HepG2 (cell line): ENCODE data around the gene C1QL4. TPM values are rescaled to one million over a fixed set of nuclear protein-coding genes. Genes with fewer than 3 reads are reported as not detected.

Experiments used
- BORCS8-MEF2B ChIP-seq: sonication (generic); formaldehyde crosslinking; IDR thresholded peaks from 2 replicates; pipeline ENCODE4 v1.8.0; 2022; ENCODE audit warnings: mild to moderate bottlenecking, missing genetic modification reagents
- CBFB ChIP-seq: sonication (generic); formaldehyde crosslinking; IDR thresholded peaks from 2 replicates; pipeline ENCODE4 v1.4.0; 2020; ENCODE audit warnings: missing genetic modification reagents
- CCDC6 ChIP-seq: sonication (generic); formaldehyde crosslinking; IDR thresholded peaks from 2 replicates; pipeline ENCODE4 v1.8.1; 2022; ENCODE audit warnings: mild to moderate bottlenecking, missing genetic modification reagents, moderate library complexity
- IKZF4 ChIP-seq: sonication (generic); formaldehyde crosslinking; IDR thresholded peaks from 2 replicates; pipeline ENCODE4 v1.5.1; 2020; ENCODE audit warnings: borderline replicate concordance, mild to moderate bottlenecking, low read depth, missing genetic modification reagents; ENCODE audit errors: not compliant biosample characterization
- KAT7 ChIP-seq: IDR thresholded peaks from 2 replicates; pipeline ENCODE4 v1.6.1; 2018; ENCODE audit warnings: borderline replicate concordance, missing compliant biosample characterization
- MED8 ChIP-seq: sonication (generic); formaldehyde crosslinking; IDR thresholded peaks from 2 replicates; pipeline ENCODE4 v1.8.1; 2023; ENCODE audit warnings: mild to moderate bottlenecking, missing genetic modification reagents; ENCODE audit not compliant: insufficient replicate concordance
- POLR2A ChIP-seq, 2 experiments: IDR thresholded peaks; 2 replicates each; pipeline ENCODE4 v1.6.1; 2011; ENCODE audit warnings: low read depth in 2 of 2, low read length in 2 of 2, mild to moderate bottlenecking in 1 of 2, moderate library complexity in 1 of 2; ENCODE audit not compliant: insufficient read depth in 1 of 2
- SAP130 ChIP-seq: IDR thresholded peaks from 2 replicates; pipeline ENCODE4 v1.6.1; 2016; ENCODE audit warnings: low read depth
- SOX6 ChIP-seq, 2 experiments: fragments of 450-650 bp in 1 of 2; sonication (generic) in 1 of 2; formaldehyde crosslinking in 1 of 2; IDR thresholded peaks; 2 replicates each; pipeline versions ENCODE4 v1.4.0 to v1.6.1; 2017 to 2020; ENCODE audit warnings: antibody characterized with exemption in 1 of 2, mild to moderate bottlenecking in 1 of 2, missing genetic modification reagents in 1 of 2
- TEF ChIP-seq: sonication (generic); formaldehyde crosslinking; IDR thresholded peaks from 2 replicates; pipeline ENCODE4 v1.5.0; 2020; ENCODE audit warnings: missing genetic modification reagents
- ZNF234 ChIP-seq: sonication (generic); formaldehyde crosslinking; conservative IDR thresholded peaks from 2 replicates; pipeline ENCODE4 v1.5.1; 2020; ENCODE audit warnings: mild to moderate bottlenecking, missing genetic modification reagents
- ZNF292 ChIP-seq: sonication (generic); formaldehyde crosslinking; IDR thresholded peaks from 2 replicates; pipeline ENCODE4 v1.8.1; 2022; ENCODE audit warnings: mild to moderate bottlenecking, low read depth, missing genetic modification reagents, borderline replicate concordance
- ZNF564 ChIP-seq: sonication (generic); formaldehyde crosslinking; IDR thresholded peaks from 2 replicates; pipeline ENCODE4 v1.8.1; 2023; ENCODE audit warnings: mild to moderate bottlenecking, missing genetic modification reagents
- ZNF619 ChIP-seq: sonication (generic); formaldehyde crosslinking; IDR thresholded peaks from 2 replicates; pipeline ENCODE4 v1.4.0; 2020; ENCODE audit warnings: mild to moderate bottlenecking, missing genetic modification reagents
- ZNF772 ChIP-seq: sonication (generic); formaldehyde crosslinking; IDR thresholded peaks from 2 replicates; pipeline ENCODE4 v1.5.0; 2020; ENCODE audit warnings: mild to moderate bottlenecking, missing genetic modification reagents
- ZNF784 ChIP-seq: sonication (generic); formaldehyde crosslinking; IDR thresholded peaks from 2 replicates; pipeline ENCODE4 v1.5.1; 2020; ENCODE audit warnings: missing genetic modification reagents, mild to moderate bottlenecking, borderline replicate concordance
- ZNF883 ChIP-seq: sonication (generic); formaldehyde crosslinking; IDR thresholded peaks from 2 replicates; pipeline ENCODE4 v1.5.1; 2020; ENCODE audit warnings: mild to moderate bottlenecking, missing genetic modification reagents; ENCODE audit errors: not compliant biosample characterization
- polyA plus RNA-seq, 8 experiments: library from polyadenylated mRNA; depleted of rRNA in 3 of 8; stranded (reverse) in 7 of 8; unstranded in 1 of 8; fragments of >200 nt; fragmentation: Illumina TruSeq in 4 of 8; extraction: Trizol in 4 of 8; gene quantifications; 2 replicates each; pipeline versions ENCODE4 v1.2.1 to v1.2.3, GENCODE V29; 2011 to 2016; ENCODE audit warnings: low read depth in 4 of 8, missing spikeins in 1 of 8, mixed read lengths in 1 of 8; ENCODE audit not compliant: insufficient read depth in 1 of 8
- total RNA-seq, 5 experiments: library from RNA; depleted of rRNA; stranded (reverse); fragments of >200 nt; fragmentation: Illumina TruSeq; extraction: Trizol; gene quantifications; 2 replicates each; pipeline ENCODE4 v1.2.3, GENCODE V29; 2016; ENCODE audit warnings: low read depth in 1 of 5
- TF ChIP-seq, protein P1 (sequence below): sonication (generic); formaldehyde crosslinking; IDR thresholded peaks from 2 replicates; pipeline ENCODE4 v1.5.0; 2020; ENCODE audit warnings: mild to moderate bottlenecking, missing genetic modification reagents, borderline replicate concordance
- TF ChIP-seq, protein P2 (sequence below): sonication (generic); formaldehyde crosslinking; IDR thresholded peaks from 2 replicates; pipeline ENCODE4 v1.4.0; 2020; ENCODE audit warnings: low read depth, mild to moderate bottlenecking, missing genetic modification reagents
- TF ChIP-seq, protein P3 (sequence below): sonication (generic); formaldehyde crosslinking; conservative IDR thresholded peaks from 2 replicates; pipeline ENCODE4 v1.4.0; 2020; ENCODE audit warnings: missing genetic modification reagents
- TF ChIP-seq, protein P4 (sequence below): sonication (generic); formaldehyde crosslinking; IDR thresholded peaks from 2 replicates; pipeline ENCODE4 v1.8.1; 2022; ENCODE audit warnings: mild to moderate bottlenecking, missing genetic modification reagents

C1QL4 gene
- total and polyA plus RNA-seq, 2 of the 13 experiments (the other 11 are each of a cell fraction or from before 2014, with no cell fraction given) = 0.03 TPM; not detected in 1

GRCh38 chr12:49366652-49367380 is 29.8 kb upstream of the C1QL4 start (continued):
- TF ChIP-seq, protein P1, sequence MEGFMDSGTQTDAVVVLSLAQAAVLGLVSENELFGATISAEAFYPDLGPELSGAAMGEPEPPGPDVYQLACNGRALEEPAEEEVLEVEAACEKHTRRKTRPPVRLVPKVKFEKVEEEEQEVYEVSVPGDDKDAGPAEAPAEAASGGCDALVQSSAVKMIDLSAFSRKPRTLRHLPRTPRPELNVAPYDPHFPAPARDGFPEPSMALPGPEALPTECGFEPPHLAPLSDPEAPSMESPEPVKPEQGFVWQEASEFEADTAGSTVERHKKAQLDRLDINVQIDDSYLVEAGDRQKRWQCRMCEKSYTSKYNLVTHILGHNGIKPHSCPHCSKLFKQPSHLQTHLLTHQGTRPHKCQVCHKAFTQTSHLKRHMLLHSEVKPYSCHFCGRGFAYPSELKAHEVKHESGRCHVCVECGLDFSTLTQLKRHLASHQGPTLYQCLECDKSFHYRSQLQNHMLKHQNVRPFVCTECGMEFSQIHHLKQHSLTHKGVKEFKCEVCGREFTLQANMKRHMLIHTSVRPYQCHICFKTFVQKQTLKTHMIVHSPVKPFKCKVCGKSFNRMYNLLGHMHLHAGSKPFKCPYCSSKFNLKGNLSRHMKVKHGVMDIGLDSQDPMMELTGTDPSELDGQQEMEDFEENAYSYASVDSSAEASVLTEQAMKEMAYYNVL = peak; percentile 18; the same call in 1 of the 2 replicates
- TF ChIP-seq BORCS8-MEF2B (CRISPR knock-in tag) (peak; percentile 93), KAT7 (peak; percentile 63; the same call in 1 of the 2 replicates), ZNF292 (CRISPR knock-in tag) (peak; percentile 38; the same call in 1 of the 2 replicates), ZNF564 (CRISPR knock-in tag) (peak; percentile 93), ZNF772 (CRISPR knock-in tag) (peak; percentile 83), ZNF883 (CRISPR knock-in tag) (peak; percentile 77), SOX6 (IDR thresholded peaks at IDR 0.05) (no peak), SOX6 (CRISPR knock-in tag; IDR thresholded peaks at IDR 0.05) (peak; percentile 50; the same call in 1 of the 2 replicates), ZNF784 (CRISPR knock-in tag) (no peak), CCDC6 (CRISPR knock-in tag) (peak; percentile 96), SAP130 (CRISPR knock-in tag) (peak; percentile 27), MED8 (CRISPR knock-in tag) (peak; percentile 27), ZNF619 (CRISPR knock-in tag) (peak; percentile 73; the same call in 1 of the 2 replicates), ZNF234 (CRISPR knock-in tag) (0 out of 2 replicates have a peak, but pooled peaks have one; percentile 56), TEF (CRISPR knock-in tag) (peak; percentile 79; the same call in 1 of the 2 replicates), CBFB (CRISPR knock-in tag) (no peak), POLR2A (IDR thresholded peaks at IDR 0.05; ENCODE audit: insufficient read depth in 1 of 2, low read depth in 2 of 2, low read length in 2 of 2) (peak; percentile 62 to 81), IKZF4 (peak; percentile 56)
- TF ChIP-seq, protein P2, sequence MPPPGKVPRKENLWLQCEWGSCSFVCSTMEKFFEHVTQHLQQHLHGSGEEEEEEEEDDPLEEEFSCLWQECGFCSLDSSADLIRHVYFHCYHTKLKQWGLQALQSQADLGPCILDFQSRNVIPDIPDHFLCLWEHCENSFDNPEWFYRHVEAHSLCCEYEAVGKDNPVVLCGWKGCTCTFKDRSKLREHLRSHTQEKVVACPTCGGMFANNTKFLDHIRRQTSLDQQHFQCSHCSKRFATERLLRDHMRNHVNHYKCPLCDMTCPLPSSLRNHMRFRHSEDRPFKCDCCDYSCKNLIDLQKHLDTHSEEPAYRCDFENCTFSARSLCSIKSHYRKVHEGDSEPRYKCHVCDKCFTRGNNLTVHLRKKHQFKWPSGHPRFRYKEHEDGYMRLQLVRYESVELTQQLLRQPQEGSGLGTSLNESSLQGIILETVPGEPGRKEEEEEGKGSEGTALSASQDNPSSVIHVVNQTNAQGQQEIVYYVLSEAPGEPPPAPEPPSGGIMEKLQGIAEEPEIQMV (CRISPR knock-in tag) = peak; percentile 16; the same call in 1 of the 2 replicates
- TF ChIP-seq, protein P3, sequence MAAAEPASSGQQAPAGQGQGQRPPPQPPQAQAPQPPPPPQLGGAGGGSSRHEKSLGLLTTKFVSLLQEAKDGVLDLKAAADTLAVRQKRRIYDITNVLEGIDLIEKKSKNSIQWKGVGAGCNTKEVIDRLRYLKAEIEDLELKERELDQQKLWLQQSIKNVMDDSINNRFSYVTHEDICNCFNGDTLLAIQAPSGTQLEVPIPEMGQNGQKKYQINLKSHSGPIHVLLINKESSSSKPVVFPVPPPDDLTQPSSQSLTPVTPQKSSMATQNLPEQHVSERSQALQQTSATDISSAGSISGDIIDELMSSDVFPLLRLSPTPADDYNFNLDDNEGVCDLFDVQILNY (CRISPR knock-in tag) = peak; percentile 49
- TF ChIP-seq, protein P4, sequence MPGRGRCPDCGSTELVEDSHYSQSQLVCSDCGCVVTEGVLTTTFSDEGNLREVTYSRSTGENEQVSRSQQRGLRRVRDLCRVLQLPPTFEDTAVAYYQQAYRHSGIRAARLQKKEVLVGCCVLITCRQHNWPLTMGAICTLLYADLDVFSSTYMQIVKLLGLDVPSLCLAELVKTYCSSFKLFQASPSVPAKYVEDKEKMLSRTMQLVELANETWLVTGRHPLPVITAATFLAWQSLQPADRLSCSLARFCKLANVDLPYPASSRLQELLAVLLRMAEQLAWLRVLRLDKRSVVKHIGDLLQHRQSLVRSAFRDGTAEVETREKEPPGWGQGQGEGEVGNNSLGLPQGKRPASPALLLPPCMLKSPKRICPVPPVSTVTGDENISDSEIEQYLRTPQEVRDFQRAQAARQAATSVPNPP (CRISPR knock-in tag) = 0 out of 2 replicates have a peak, but pooled peaks have one; percentile 5
